ENCODE measurements around the gene KIF23. TPM values are rescaled to one million over a fixed set of nuclear protein-coding genes. Genes with fewer than 3 reads are reported as not detected.
A peak's percentile ranks its signal among the peaks of the same experiment; 100 is the strongest.

KIF23 gene
- total RNA-seq, 1 donor from 2014 or later, result 67.3 TPM

DNA sequence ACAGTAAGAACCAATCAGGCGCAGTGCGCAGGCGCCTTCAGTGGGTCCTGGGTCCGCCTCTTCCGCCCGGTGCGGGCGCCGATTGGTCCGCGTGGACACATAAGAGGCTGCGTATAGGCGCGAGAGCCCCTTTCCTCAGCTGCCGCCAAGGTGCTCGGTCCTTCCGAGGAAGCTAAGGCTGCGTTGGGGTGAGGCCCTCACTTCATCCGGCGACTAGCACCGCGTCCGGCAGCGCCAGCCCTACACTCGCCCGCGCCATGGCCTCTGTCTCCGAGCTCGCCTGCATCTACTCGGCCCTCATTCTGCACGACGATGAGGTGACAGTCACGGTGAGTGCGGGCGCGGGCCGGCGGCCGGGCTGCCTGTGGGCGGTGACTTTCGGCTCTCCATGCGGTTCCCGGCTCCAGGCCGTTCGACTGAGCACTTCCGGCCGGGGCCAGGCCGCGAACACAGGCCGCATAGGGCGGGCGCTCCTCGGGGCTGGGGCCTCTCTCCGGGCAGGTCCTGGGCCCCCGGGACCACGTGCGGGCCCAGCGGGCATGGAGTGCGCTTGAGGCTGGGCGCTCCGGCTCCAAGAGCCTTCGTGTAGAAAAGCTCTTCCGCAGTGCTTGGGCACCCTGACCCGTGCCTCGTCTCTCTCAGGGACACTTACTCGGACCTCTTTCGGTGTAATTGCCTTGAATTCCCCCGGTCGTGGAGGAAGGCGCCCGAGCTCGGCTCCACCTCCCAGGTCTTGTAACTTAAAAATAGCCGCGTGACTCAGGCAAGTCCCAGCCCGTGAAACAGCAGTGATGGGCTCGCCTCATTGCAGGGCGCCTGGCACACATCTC lies 38.8 kb downstream of the KIF23 start, which contains the start of gene RPLP1:
TSS of gene RPLP1 (plus strand) at position 127 of the 830 bp plus-strand sequence. CDS start at position 258, 131 bp downstream.
- Mint-ChIP-seq H3K4me3 (peak within 1 kb of the TSS; percentile 97), H3K27ac (ENCODE audit: unreplicated experiment) (peak within 1 kb of the TSS; percentile 98), H3K27me3 (ENCODE audit: low read depth) (peaks cover 2% of the 10 kb centered on the region), H3K9me3 (no peaks in the 10 kb centered on the region), H3K36me3 (ENCODE audit: low read depth) (peaks cover 29% of the 10 kb centered on the region), H3K4me1 (peaks cover 40% of the 10 kb centered on the region)
- TF ChIP-seq CTCF (conservative IDR thresholded peaks at IDR 0.05), result no peak
- DNase-seq (ENCODE audit: low read depth, low spot score), result peak; percentile 97

DNA sequence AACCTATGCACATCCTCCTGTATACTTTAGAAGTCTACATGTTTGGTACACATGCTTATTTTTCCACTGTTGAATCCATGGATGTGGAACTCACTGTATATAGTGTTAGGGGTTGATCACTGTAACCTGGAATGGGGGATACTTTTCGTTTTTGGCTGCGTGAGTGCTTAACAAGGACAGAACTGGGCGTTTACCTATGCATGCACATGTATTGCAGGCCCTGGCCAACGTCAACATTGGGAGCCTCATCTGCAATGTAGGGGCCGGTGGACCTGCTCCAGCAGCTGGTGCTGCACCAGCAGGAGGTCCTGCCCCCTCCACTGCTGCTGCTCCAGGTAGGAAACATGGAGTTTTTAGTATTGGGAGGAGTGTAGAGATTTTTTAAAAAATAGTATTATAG lies 40.8 kb downstream of the KIF23 start:
- no peak for TF ChIP-seq CTCF (conservative IDR thresholded peaks at IDR 0.05)
- Mint-ChIP-seq H3K27ac (ENCODE audit: unreplicated experiment) (no peak overlapping the region), H3K9me3 (no peaks in the 10 kb centered on the region), H3K27me3 (ENCODE audit: low read depth) (peaks cover 2% of the 10 kb centered on the region), H3K4me3 (peak overlapping the region; percentile 97), H3K4me1 (peaks cover 40% of the 10 kb centered on the region), H3K36me3 (ENCODE audit: low read depth) (peaks cover 32% of the 10 kb centered on the region)
- DNase-seq (ENCODE audit: low read depth, low spot score), result no peak

DNA sequence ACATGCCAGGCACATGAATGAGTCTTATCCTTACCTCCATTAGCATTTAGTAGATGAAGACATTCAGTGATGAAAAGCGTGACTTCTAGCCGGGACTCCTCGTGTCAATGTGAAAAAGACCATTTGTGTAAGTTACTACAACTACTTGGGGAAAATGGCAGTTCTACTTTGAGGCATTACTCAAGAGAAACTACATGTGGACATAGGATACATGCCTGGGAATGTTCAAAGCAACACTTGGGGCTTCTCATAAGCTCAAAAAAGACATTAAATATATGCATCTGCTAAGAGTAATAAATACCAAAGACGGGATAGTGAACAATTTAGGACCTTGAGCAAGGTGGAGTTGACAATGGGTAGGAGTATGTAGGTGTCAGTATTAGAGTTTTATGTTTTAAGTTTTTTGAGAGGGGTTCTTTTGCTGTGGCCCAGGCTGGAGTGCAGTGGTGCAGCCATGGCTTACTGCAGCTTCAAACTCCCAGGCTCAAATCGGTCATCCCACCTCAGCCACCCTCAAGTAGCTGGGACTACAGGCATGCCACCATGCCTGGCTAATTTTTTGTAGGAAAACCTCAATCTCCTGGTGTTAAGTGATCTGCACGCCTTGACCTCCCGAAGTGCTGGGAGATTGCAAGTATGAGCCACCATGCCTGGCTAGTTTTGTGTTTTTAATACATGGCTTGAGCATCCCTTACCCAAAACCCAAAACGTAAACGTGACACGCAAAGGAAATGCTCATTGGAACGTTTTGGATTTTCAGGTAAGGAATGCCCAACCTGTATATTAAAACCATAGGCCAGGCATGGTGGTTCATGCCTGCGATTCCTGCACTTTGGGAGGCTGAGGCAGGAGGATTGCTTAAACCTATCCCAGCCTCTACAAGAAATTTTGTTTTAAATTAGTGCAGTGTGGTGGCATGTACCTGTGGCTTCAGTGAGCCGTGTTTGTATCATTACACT lies 42.3 kb downstream of the KIF23 start:
- Mint-ChIP-seq H3K27me3 (ENCODE audit: low read depth) (peaks cover 2% of the 10 kb centered on the region), H3K27ac (ENCODE audit: unreplicated experiment) (no peak overlapping the region), H3K9me3 (no peaks in the 10 kb centered on the region), H3K4me3 (peak overlapping the region; percentile 66), H3K4me1 (peaks cover 39% of the 10 kb centered on the region), H3K36me3 (ENCODE audit: low read depth) (peaks cover 32% of the 10 kb centered on the region)
- no peak for TF ChIP-seq CTCF (conservative IDR thresholded peaks at IDR 0.05)
- DNase-seq (ENCODE audit: low read depth, low spot score), result no peak

GRCh38 chr15:69457304-69458280 lies 43.4 kb downstream of the KIF23 start:
- Mint-ChIP-seq H3K27me3 (ENCODE audit: low read depth) (no peaks in the 10 kb centered on the region), H3K27ac (ENCODE audit: unreplicated experiment) (no peak overlapping the region), H3K36me3 (ENCODE audit: low read depth) (peaks cover 29% of the 10 kb centered on the region), H3K4me1 (peaks cover 34% of the 10 kb centered on the region), H3K4me3 (peak overlapping the region; percentile 66), H3K9me3 (no peaks in the 10 kb centered on the region)
- no peak for TF ChIP-seq CTCF (conservative IDR thresholded peaks at IDR 0.05)
- DNase-seq (ENCODE audit: low read depth, low spot score), result no peak

Measured in neural crest cell (in vitro differentiated cells).